Right cardiac atrium (tissue), 5 donors: ENCODE measurements around the gene SLX1A. TPM values are rescaled to one million over a fixed set of nuclear protein-coding genes. Genes with fewer than 3 reads are reported as not detected.
"Not testable (repeated sequence)": the region's sequence is repeated elsewhere in the genome, so short reads cannot be mapped to it uniquely, and the experiment has no call there.

Experiments
- ATAC-seq, 2 donors: fragments of 200-7000 bp; cut with Tn5 transposase; one replicate each; pipeline versions ENCODE4 v1.8.0 to v1.9.1; 2020; ENCODE audit warnings: moderate library complexity in 2 of 2, mild to moderate bottlenecking in 1 of 2
- DNase-seq, 3 donors: peaks; one replicate each; pipeline ENCODE4 v3.0.0-alpha.2; 2020
- H3K27ac ChIP-seq: one replicate; pipeline ENCODE4 v1.5.1; 2013; ENCODE audit warnings: mild to moderate bottlenecking, low read length, control low read depth, moderate library complexity
- H3K27me3 ChIP-seq: one replicate; pipeline ENCODE4 v1.6.1; 2013; ENCODE audit not compliant: control insufficient read depth, insufficient read depth
- H3K4me1 ChIP-seq: one replicate; pipeline ENCODE4 v1.6.1; 2013; ENCODE audit warnings: low read length; ENCODE audit not compliant: control insufficient read depth, insufficient read depth
- H3K4me3 ChIP-seq: one replicate; pipeline ENCODE4 v1.5.1; 2013; ENCODE audit warnings: low read length, control low read depth
- H3K9me3 ChIP-seq: one replicate; pipeline ENCODE4 v1.6.1; 2013; ENCODE audit warnings: low read length; ENCODE audit not compliant: control insufficient read depth
- WGBS: extraction: QIAGEN DNeasy Blood & Tissue Kit; methylation state at CpG from one replicate; pipeline ENCODE4 v1.1.7; 2013; 5-methylcytosine and 5-hydroxymethylcytosine counted together
- intact Hi-C, 4 donors: fragments of 100-400 bp; cut with DNase I; formaldehyde crosslinking; loops; one replicate each; pipeline versions ENCODE4 v1.11.0 to v1.14.0; 2022 to 2023
- long read RNA-seq, 4 donors: library from polyadenylated mRNA; unstranded; transcript quantifications; one replicate each; pipeline ENCODE4 v2.0.0, GENCODE V29; 2020 to 2021
- polyA plus RNA-seq: library from polyadenylated mRNA; stranded (reverse); fragments of 200-250 nt; gene quantifications from one replicate; pipeline ENCODE4 v1.2.3, GENCODE V29; 2013
- total RNA-seq, 4 donors: library from RNA; stranded (reverse); fragmentation: NEBNext Ultra II Directional; extraction: Animal tissue kit (Norgen Biotek cat#: 25700); gene quantifications; one replicate each; pipeline ENCODE4 v1.2.1, GENCODE V29; 2021
- donor health status: healthy with polysubstance abuse.
- donor health status: DM: no; HTN: yes; CAD: no.
- donor health status: DM: no; HTN: no; CAD: no.
- donor health status: DM: no; HTN: yes; CAD: no; lungs with severe emphysema.
- donor health status: DM: yes; HTN: yes; CAD: no.

The SLX1A gene
- total RNA-seq (10 to 100 TPM in 2 of 4 donors, 1 to 10 TPM in 2; 8.9 to 20.8 (median 13.9) TPM), polyA plus RNA-seq (24.6 TPM)
- long read RNA-seq, donor 1, transcript SLX1A-201 (6 exons, 1,091 nt), result major isoform, 13 of 21 reads
- long read RNA-seq, donor 1, partial matches to known transcripts, result 3 of 21 reads
- long read RNA-seq, donor 1, other reads (novel, unspliced or antisense), result 0 of 21 reads
- long read RNA-seq, donor 2, transcript SLX1A-201 (6 exons, 1,091 nt), result major isoform, 9 of 16 reads
- long read RNA-seq, donor 2, partial matches to known transcripts, result 2 of 16 reads
- long read RNA-seq, donor 2, other reads (novel, unspliced or antisense), result 0 of 16 reads
- long read RNA-seq, donor 3, transcript SLX1A-206 (5 exons, 1,558 nt), result minor isoform, 5 of 31 reads
- long read RNA-seq, donor 3, transcript SLX1A-201 (6 exons, 1,091 nt), result major isoform, 23 of 31 reads
- long read RNA-seq, donor 3, partial matches to known transcripts, result 3 of 31 reads
- long read RNA-seq, donor 3, other reads (novel, unspliced or antisense), result 0 of 31 reads
- long read RNA-seq, donor 4, partial matches to known transcripts, result 0 of 9 reads
- long read RNA-seq, donor 4, other reads (novel, unspliced or antisense), result 0 of 9 reads

- no CpG with 5 or more reads among the region's 34 CpGs for WGBS
- ATAC-seq, result peak; percentile 96 to 97
These were observed at the start of gene SLX1A, which contains the start of gene BOLA2B for GRCh38 chr16:30193615-30194014. Gene SLX1A, plus strand, starts transcription at chr16:30193875. Its CDS starts 210 bp downstream, at chr16:30194085. Gene BOLA2B, minus strand, starts transcription at chr16:30193666. Its CDS starts 71 bp downstream, at chr16:30193595.

GRCh38 chr16:30144017-30144416 is 49.7 kb upstream of the SLX1A start:
- no peaks in the 10 kb centered on the region for H3K9me3 ChIP-seq
- intact Hi-C loops, result no loop called here
- ATAC-seq, result no peak

More at GRCh38 chr16:30193615-30194014, at the start of gene SLX1A, which contains the start of gene BOLA2B:
- intact Hi-C loops, DNase-seq, H3K4me1 ChIP-seq, H3K27ac ChIP-seq, H3K27me3 ChIP-seq, H3K9me3 ChIP-seq, H3K4me3 ChIP-seq: not testable (repeated sequence)

GRCh38 chr16:30144917-30145316 is 48.8 kb upstream of the SLX1A start:
- no peak for ATAC-seq
- no peak for DNase-seq
- Histone ChIP-seq H3K9me3 (no peaks in the 10 kb centered on the region), H3K4me1 (no peaks in the 10 kb centered on the region), H3K27me3 (no peaks in the 10 kb centered on the region), H3K4me3 (no peak overlapping the region), H3K27ac (no peak overlapping the region)
- intact Hi-C loops, result no loop called here
- 46% methylated on average over 1 of the region's 1 CpG for WGBS

More at GRCh38 chr16:30144017-30144416, 49.7 kb upstream of the SLX1A start:
- no peaks in the 10 kb centered on the region for H3K4me1 ChIP-seq
- DNase-seq, result no peak
- H3K27me3 ChIP-seq, result no peaks in the 10 kb centered on the region
- no peak overlapping the region for H3K4me3 ChIP-seq
- no peak overlapping the region for H3K27ac ChIP-seq

- Histone ChIP-seq H3K9me3 (no peaks in the 10 kb centered on the region), H3K27ac (no peak overlapping the region), H3K27me3 (no peaks in the 10 kb centered on the region), H3K4me3 (no peak overlapping the region), H3K4me1 (no peaks in the 10 kb centered on the region)
- DNase-seq (no peak), ATAC-seq (no peak)
- intact Hi-C loops, result no loop called here
- WGBS, result 55% methylated on average over 1 of the region's 1 CpG
These were observed 48.0 kb upstream of the SLX1A start for GRCh38 chr16:30145657-30146056.

GRCh38 chr16:30147843-30148510 is 45.7 kb upstream of the SLX1A start:
- Histone ChIP-seq H3K27ac (no peak overlapping the region), H3K9me3 (no peaks in the 10 kb centered on the region), H3K4me1 (no peaks in the 10 kb centered on the region), H3K27me3 (no peaks in the 10 kb centered on the region), H3K4me3 (no peak overlapping the region)
- intact Hi-C loops, result no loop called here
- 89% methylated on average over 3 of the region's 3 CpGs for WGBS
- ATAC-seq (no peak), DNase-seq (no peak)

- Histone ChIP-seq H3K27me3 (no peaks in the 10 kb centered on the region), H3K27ac (no peak overlapping the region), H3K4me3 (no peak overlapping the region), H3K4me1 (no peaks in the 10 kb centered on the region), H3K9me3 (no peaks in the 10 kb centered on the region)
- 83% methylated on average over 5 of the region's 5 CpGs for WGBS
- ATAC-seq (no peak), DNase-seq (peak in 1 of 3 donors; percentile 16)
- intact Hi-C loops, result no loop called here
These were observed 44.3 kb upstream of the SLX1A start for GRCh38 chr16:30149250-30149930.

- intact Hi-C loops, result no loop called here
- DNase-seq, result no peak
- 90% methylated on average over 7 of the region's 7 CpGs for WGBS
These were observed 42.6 kb upstream of the SLX1A start for GRCh38 chr16:30151091-30151490.

GRCh38 chr16:30152517-30152916 is 41.2 kb upstream of the SLX1A start:
- H3K27ac ChIP-seq, result no peak overlapping the region
- no peaks in the 10 kb centered on the region for H3K4me1 ChIP-seq
- no peaks in the 10 kb centered on the region for H3K27me3 ChIP-seq
- ATAC-seq (no peak), DNase-seq (no peak)
- 95% methylated on average over 9 of the region's 9 CpGs for WGBS
- H3K9me3 ChIP-seq, result no peaks in the 10 kb centered on the region
- no peak overlapping the region for H3K4me3 ChIP-seq
- intact Hi-C loops, result no loop called here

More at GRCh38 chr16:30151091-30151490, 42.6 kb upstream of the SLX1A start:
- no peak overlapping the region for H3K4me3 ChIP-seq
- no peak for ATAC-seq
- H3K9me3 ChIP-seq, result no peaks in the 10 kb centered on the region
- H3K4me1 ChIP-seq, result no peaks in the 10 kb centered on the region
- no peak overlapping the region for H3K27ac ChIP-seq
- no peaks in the 10 kb centered on the region for H3K27me3 ChIP-seq

GRCh38 chr16:30155188-30155587 is 38.5 kb upstream of the SLX1A start:
- WGBS, result 95% methylated on average over 5 of the region's 5 CpGs
- Histone ChIP-seq H3K4me3 (no peak overlapping the region), H3K27ac (no peak overlapping the region), H3K4me1 (no peaks in the 10 kb centered on the region), H3K9me3 (no peaks in the 10 kb centered on the region), H3K27me3 (no peaks in the 10 kb centered on the region)
- intact Hi-C loops, result no loop called here
- DNase-seq (no peak), ATAC-seq (no peak)

- no peak overlapping the region for H3K4me3 ChIP-seq
- H3K4me1 ChIP-seq, result no peaks in the 10 kb centered on the region
- no peak for DNase-seq
- WGBS, result 82% methylated on average over 1 of the region's 1 CpG
- no peaks in the 10 kb centered on the region for H3K9me3 ChIP-seq
- no peaks in the 10 kb centered on the region for H3K27me3 ChIP-seq
- intact Hi-C loops, result no loop called here
- H3K27ac ChIP-seq, result no peak overlapping the region
- no peak for ATAC-seq
These were observed 36.5 kb upstream of the SLX1A start for GRCh38 chr16:30157214-30157613.
